WTC11 (cell line): ENCODE results near the gene SYCN. TPM values are rescaled to one million over a fixed set of nuclear protein-coding genes. Genes with fewer than 3 reads are reported as not detected.

Experiments
- CBFB ChIP-seq: sonication (generic); formaldehyde crosslinking; IDR thresholded peaks from 2 replicates; pipeline ENCODE4 v1.8.1; 2022; ENCODE audit warnings: mild to moderate bottlenecking, low read depth, missing genetic modification reagents
- CREM ChIP-seq: sonication (generic); formaldehyde crosslinking; IDR thresholded peaks from 2 replicates; pipeline ENCODE4 v1.8.1; 2022; ENCODE audit warnings: mild to moderate bottlenecking, missing genetic modification reagents, moderate library complexity
- FOXP1 ChIP-seq: sonication (generic); formaldehyde crosslinking; IDR thresholded peaks from 2 replicates; pipeline ENCODE4 v1.8.0; 2022; ENCODE audit warnings: missing genetic modification reagents, mild to moderate bottlenecking, moderate library complexity, borderline replicate concordance
- HMGA2 ChIP-seq: fragments of 250-450 bp; sonication (Bioruptor Pico); IDR thresholded peaks from 2 replicates; pipeline ENCODE4 v1.4.0; 2021; ENCODE audit warnings: mild to moderate bottlenecking, moderate library complexity
- JUN ChIP-seq: sonication (generic); formaldehyde crosslinking; IDR thresholded peaks from 2 replicates; pipeline ENCODE4 v1.8.0; 2023; ENCODE audit warnings: mild to moderate bottlenecking, missing genetic modification reagents
- MYBL2 ChIP-seq: sonication (generic); formaldehyde crosslinking; IDR thresholded peaks from 2 replicates; pipeline ENCODE4 v1.8.1; 2023; ENCODE audit warnings: mild to moderate bottlenecking, moderate library complexity, missing genetic modification reagents
- OVOL2 ChIP-seq: fragments of 250-450 bp; sonication (Bioruptor Pico); IDR thresholded peaks from 2 replicates; pipeline ENCODE4 v1.9.0; 2021; ENCODE audit warnings: mild to moderate bottlenecking, borderline replicate concordance
- TEAD1 ChIP-seq: sonication (generic); formaldehyde crosslinking; IDR thresholded peaks from 2 replicates; pipeline ENCODE4 v1.8.0; 2022; ENCODE audit warnings: mild to moderate bottlenecking, missing genetic modification reagents
- ZNF138 ChIP-seq: sonication (generic); formaldehyde crosslinking; conservative IDR thresholded peaks from 2 replicates; pipeline ENCODE4 v1.8.1; 2022; ENCODE audit warnings: mild to moderate bottlenecking, moderate library complexity, missing genetic modification reagents
- ZNF263 ChIP-seq: sonication (generic); formaldehyde crosslinking; IDR thresholded peaks from 2 replicates; pipeline ENCODE4 v1.8.1; 2022; ENCODE audit warnings: low read depth, mild to moderate bottlenecking, moderate library complexity, missing genetic modification reagents
- total RNA-seq: library from RNA; stranded (reverse); gene quantifications from 3 replicates; pipeline ENCODE4 v1.2.3, GENCODE V29; 2021
- TF ChIP-seq, protein P1 (sequence below): sonication (generic); formaldehyde crosslinking; IDR thresholded peaks from 2 replicates; pipeline ENCODE4 v1.8.0; 2022; ENCODE audit warnings: mild to moderate bottlenecking, missing genetic modification reagents
- TF ChIP-seq, protein P2 (sequence below): sonication (generic); formaldehyde crosslinking; IDR thresholded peaks from 2 replicates; pipeline ENCODE4 v1.8.0; 2022; ENCODE audit warnings: mild to moderate bottlenecking, missing genetic modification reagents
- TF ChIP-seq, protein P3 (sequence below): sonication (generic); formaldehyde crosslinking; IDR thresholded peaks from 2 replicates; pipeline ENCODE4 v1.8.0; 2022; ENCODE audit warnings: mild to moderate bottlenecking, missing genetic modification reagents
- TF ChIP-seq, protein P4 (sequence below): sonication (generic); formaldehyde crosslinking; conservative IDR thresholded peaks from 2 replicates; pipeline ENCODE4 v1.8.1; 2022; ENCODE audit warnings: mild to moderate bottlenecking, missing genetic modification reagents
- TF ChIP-seq, protein P5 (sequence below): sonication (generic); formaldehyde crosslinking; IDR thresholded peaks from 2 replicates; pipeline ENCODE4 v1.8.0; 2023; ENCODE audit warnings: missing genetic modification reagents, mild to moderate bottlenecking, borderline replicate concordance
- TF ChIP-seq, protein P6 (sequence below): sonication (generic); formaldehyde crosslinking; IDR thresholded peaks from 2 replicates; pipeline ENCODE4 v1.8.1; 2022; ENCODE audit warnings: low read depth, missing genetic modification reagents, borderline replicate concordance
- TF ChIP-seq, protein P7 (sequence below): sonication (generic); formaldehyde crosslinking; IDR thresholded peaks from 2 replicates; pipeline ENCODE4 v1.8.1; 2022; ENCODE audit warnings: mild to moderate bottlenecking, moderate library complexity, missing genetic modification reagents
- TF ChIP-seq, protein P8 (sequence below): sonication (generic); formaldehyde crosslinking; IDR thresholded peaks from 2 replicates; pipeline ENCODE4 v1.8.1; 2023; ENCODE audit warnings: mild to moderate bottlenecking, missing genetic modification reagents, moderate library complexity

Gene SYCN
- total RNA-seq, 1 experiment from 2014 or later = 0.77 TPM

DNA sequence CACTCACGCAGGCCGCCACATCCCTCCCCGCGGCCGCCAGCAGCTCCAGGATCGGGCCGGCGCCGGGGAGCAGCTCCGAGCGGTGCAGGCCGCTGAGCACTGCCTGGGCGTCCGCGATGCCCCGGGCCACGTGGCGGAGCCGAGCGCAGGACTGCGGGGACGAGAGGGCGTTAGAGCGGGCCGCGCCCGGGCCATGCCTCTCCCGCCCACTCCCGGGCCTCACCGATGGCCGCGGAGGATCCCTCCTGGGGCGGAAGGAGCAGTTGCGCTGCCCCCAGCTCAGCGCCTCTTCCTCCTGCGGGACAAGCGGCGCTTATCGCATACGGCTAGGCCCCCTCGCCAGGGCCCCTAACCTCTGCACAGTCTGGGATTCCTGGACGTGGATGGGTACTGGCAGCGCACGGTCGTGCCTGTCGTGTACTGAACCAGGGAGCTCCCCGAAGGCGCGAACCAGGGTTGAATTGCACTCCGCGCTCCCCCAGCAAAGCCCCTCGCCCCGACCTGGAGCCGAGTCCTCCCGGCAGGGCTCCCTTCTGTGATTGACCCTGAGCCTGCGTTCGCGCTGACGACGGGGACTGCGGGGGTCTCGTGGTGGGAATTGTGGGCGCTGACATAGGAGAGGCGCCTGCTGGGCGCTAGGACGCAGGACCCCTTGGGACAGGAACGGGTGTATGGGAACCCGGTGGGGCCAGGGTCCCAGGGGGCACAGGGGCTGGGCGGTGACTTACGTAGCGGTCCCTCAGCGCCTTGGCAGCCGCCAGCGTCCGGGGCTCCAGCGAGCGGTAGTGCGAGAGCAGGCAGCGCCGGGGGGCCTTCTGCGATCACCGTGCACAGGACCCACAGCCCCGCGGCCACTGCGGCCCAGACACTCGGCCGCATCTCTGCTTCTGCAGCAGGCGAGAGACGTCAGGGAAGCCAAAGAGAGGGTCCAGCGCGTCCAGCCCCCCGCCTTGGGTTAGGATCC lies 43.9 kb upstream of the SYCN start (continued):
- TF ChIP-seq, protein P1, sequence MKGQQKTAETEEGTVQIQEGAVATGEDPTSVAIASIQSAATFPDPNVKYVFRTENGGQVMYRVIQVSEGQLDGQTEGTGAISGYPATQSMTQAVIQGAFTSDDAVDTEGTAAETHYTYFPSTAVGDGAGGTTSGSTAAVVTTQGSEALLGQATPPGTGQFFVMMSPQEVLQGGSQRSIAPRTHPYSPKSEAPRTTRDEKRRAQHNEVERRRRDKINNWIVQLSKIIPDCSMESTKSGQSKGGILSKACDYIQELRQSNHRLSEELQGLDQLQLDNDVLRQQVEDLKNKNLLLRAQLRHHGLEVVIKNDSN (CRISPR knock-in tag) = peak; percentile 59
- TF ChIP-seq HMGA2 (CRISPR knock-in tag) = no peak
- TF ChIP-seq TEAD1 (CRISPR knock-in tag) = 0 out of 2 replicates have a peak, but pooled peaks have one; percentile 71
- TF ChIP-seq, protein P2, sequence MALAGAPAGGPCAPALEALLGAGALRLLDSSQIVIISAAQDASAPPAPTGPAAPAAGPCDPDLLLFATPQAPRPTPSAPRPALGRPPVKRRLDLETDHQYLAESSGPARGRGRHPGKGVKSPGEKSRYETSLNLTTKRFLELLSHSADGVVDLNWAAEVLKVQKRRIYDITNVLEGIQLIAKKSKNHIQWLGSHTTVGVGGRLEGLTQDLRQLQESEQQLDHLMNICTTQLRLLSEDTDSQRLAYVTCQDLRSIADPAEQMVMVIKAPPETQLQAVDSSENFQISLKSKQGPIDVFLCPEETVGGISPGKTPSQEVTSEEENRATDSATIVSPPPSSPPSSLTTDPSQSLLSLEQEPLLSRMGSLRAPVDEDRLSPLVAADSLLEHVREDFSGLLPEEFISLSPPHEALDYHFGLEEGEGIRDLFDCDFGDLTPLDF (CRISPR knock-in tag) = no peak
- TF ChIP-seq ZNF263 (CRISPR knock-in tag) = peak; percentile 45; the same call in 1 of the 2 replicates
- TF ChIP-seq, protein P3, sequence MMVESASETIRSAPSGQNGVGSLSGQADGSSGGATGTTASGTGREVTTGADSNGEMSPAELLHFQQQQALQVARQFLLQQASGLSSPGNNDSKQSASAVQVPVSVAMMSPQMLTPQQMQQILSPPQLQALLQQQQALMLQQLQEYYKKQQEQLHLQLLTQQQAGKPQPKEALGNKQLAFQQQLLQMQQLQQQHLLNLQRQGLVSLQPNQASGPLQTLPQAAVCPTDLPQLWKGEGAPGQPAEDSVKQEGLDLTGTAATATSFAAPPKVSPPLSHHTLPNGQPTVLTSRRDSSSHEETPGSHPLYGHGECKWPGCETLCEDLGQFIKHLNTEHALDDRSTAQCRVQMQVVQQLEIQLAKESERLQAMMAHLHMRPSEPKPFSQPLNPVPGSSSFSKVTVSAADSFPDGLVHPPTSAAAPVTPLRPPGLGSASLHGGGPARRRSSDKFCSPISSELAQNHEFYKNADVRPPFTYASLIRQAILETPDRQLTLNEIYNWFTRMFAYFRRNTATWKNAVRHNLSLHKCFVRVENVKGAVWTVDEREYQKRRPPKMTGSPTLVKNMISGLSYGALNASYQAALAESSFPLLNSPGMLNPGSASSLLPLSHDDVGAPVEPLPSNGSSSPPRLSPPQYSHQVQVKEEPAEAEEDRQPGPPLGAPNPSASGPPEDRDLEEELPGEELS (CRISPR knock-in tag) = peak; percentile 70
- TF ChIP-seq, protein P4, sequence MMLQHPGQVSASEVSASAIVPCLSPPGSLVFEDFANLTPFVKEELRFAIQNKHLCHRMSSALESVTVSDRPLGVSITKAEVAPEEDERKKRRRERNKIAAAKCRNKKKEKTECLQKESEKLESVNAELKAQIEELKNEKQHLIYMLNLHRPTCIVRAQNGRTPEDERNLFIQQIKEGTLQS = no peak
- TF ChIP-seq JUN (CRISPR knock-in tag) = peak; percentile 75; the same call in 1 of the 2 replicates
- TF ChIP-seq CREM = no peak; the same call in 1 of the 2 replicates
- TF ChIP-seq MYBL2 (CRISPR knock-in tag) = 0 out of 2 replicates have a peak, but pooled peaks have one; percentile 63
- TF ChIP-seq, protein P5, sequence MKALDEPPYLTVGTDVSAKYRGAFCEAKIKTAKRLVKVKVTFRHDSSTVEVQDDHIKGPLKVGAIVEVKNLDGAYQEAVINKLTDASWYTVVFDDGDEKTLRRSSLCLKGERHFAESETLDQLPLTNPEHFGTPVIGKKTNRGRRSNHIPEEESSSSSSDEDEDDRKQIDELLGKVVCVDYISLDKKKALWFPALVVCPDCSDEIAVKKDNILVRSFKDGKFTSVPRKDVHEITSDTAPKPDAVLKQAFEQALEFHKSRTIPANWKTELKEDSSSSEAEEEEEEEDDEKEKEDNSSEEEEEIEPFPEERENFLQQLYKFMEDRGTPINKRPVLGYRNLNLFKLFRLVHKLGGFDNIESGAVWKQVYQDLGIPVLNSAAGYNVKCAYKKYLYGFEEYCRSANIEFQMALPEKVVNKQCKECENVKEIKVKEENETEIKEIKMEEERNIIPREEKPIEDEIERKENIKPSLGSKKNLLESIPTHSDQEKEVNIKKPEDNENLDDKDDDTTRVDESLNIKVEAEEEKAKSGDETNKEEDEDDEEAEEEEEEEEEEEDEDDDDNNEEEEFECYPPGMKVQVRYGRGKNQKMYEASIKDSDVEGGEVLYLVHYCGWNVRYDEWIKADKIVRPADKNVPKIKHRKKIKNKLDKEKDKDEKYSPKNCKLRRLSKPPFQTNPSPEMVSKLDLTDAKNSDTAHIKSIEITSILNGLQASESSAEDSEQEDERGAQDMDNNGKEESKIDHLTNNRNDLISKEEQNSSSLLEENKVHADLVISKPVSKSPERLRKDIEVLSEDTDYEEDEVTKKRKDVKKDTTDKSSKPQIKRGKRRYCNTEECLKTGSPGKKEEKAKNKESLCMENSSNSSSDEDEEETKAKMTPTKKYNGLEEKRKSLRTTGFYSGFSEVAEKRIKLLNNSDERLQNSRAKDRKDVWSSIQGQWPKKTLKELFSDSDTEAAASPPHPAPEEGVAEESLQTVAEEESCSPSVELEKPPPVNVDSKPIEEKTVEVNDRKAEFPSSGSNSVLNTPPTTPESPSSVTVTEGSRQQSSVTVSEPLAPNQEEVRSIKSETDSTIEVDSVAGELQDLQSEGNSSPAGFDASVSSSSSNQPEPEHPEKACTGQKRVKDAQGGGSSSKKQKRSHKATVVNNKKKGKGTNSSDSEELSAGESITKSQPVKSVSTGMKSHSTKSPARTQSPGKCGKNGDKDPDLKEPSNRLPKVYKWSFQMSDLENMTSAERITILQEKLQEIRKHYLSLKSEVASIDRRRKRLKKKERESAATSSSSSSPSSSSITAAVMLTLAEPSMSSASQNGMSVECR (CRISPR knock-in tag) = peak; percentile 53; the same call in 1 of the 2 replicates
- TF ChIP-seq, protein P6, sequence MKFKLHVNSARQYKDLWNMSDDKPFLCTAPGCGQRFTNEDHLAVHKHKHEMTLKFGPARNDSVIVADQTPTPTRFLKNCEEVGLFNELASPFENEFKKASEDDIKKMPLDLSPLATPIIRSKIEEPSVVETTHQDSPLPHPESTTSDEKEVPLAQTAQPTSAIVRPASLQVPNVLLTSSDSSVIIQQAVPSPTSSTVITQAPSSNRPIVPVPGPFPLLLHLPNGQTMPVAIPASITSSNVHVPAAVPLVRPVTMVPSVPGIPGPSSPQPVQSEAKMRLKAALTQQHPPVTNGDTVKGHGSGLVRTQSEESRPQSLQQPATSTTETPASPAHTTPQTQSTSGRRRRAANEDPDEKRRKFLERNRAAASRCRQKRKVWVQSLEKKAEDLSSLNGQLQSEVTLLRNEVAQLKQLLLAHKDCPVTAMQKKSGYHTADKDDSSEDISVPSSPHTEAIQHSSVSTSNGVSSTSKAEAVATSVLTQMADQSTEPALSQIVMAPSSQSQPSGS (CRISPR knock-in tag) = 0 out of 2 replicates have a peak, but pooled peaks have one; percentile 10
- peak; percentile 96 for TF ChIP-seq FOXP1 (CRISPR knock-in tag)
- no peak for TF ChIP-seq OVOL2
- TF ChIP-seq, protein P7, sequence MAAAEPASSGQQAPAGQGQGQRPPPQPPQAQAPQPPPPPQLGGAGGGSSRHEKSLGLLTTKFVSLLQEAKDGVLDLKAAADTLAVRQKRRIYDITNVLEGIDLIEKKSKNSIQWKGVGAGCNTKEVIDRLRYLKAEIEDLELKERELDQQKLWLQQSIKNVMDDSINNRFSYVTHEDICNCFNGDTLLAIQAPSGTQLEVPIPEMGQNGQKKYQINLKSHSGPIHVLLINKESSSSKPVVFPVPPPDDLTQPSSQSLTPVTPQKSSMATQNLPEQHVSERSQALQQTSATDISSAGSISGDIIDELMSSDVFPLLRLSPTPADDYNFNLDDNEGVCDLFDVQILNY (CRISPR knock-in tag) = peak; percentile 82; the same call in 1 of the 2 replicates
- no peak for TF ChIP-seq ZNF138 (CRISPR knock-in tag)
- TF ChIP-seq, protein P8, sequence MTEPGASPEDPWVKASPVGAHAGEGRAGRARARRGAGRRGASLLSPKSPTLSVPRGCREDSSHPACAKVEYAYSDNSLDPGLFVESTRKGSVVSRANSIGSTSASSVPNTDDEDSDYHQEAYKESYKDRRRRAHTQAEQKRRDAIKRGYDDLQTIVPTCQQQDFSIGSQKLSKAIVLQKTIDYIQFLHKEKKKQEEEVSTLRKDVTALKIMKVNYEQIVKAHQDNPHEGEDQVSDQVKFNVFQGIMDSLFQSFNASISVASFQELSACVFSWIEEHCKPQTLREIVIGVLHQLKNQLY (CRISPR knock-in tag) = peak; percentile 53; the same call in 1 of the 2 replicates
- no peak for TF ChIP-seq CBFB (CRISPR knock-in tag)
